HG02981 (cell line): ENCODE results near the gene CBLN4.

Source experiments
- ATAC-seq: cut with Tn5 transposase; IDR thresholded peaks from one replicate; pipeline ENCODE4 v1.9.1; 2021; ENCODE audit warnings: mild to moderate bottlenecking, moderate library complexity; ENCODE audit not compliant: unreplicated experiment

The CBLN4 gene

GRCh38 chr20:55947701-55948100, 57.6 kb downstream of the CBLN4 start:
- no peak for ATAC-seq
